Measurements from ENCODE around the gene CAPN13. TPM values are rescaled to one million over a fixed set of nuclear protein-coding genes. Genes with fewer than 3 reads are reported as not detected.

Gene CAPN13
- total RNA-seq, 1 experiment from 2014 or later: not detected

DNA sequence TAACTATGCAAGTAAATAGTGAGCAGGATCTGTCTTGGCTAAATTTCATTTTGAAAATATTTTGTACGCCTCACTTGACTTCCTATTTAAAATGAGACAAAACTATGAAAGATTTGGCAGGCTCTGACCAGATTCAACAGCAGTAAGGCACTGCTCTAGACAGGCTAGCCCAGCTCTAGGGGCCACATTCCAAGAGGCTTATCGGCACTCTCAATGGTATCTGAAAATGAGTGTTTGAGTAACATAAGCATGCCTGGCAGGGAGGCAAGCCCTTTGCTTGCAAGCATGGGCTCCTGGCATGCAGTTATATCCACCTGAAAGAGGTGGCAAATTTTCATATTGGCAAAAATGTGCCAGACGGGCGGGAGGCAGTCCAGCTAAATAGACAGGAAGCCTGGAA, 10.5 kb downstream of the CAPN13 start:
- TF ChIP-seq CTCF (IDR thresholded peaks at IDR 0.05): no peak
- TF ChIP-seq TCF7L2 (IDR thresholded peaks at IDR 0.05; ENCODE audit: low read depth, low read length): no peak
- no peak for TF ChIP-seq REST (IDR thresholded peaks at IDR 0.05; ENCODE audit: insufficient read depth in 1 of 2, low read depth in 2 of 2, low read length in 1 of 2)
- no peak for TF ChIP-seq SIN3A (IDR thresholded peaks at IDR 0.05; ENCODE audit: borderline replicate concordance, insufficient read depth, low read depth, low read length)
- no peak for TF ChIP-seq POLR2AphosphoS5 (IDR thresholded peaks at IDR 0.05; ENCODE audit: low read depth, low read length)
- H3K4me3 ChIP-seq (ENCODE audit: low read depth in 2 of 2, low read length in 2 of 2): no peak overlapping the region
- peaks cover 15% of the 10 kb centered on the region for H3K27me3 ChIP-seq (ENCODE audit: control insufficient read depth, insufficient read depth, low read length)
- H3K36me3 ChIP-seq (ENCODE audit: control insufficient read depth, insufficient read depth, low read length): no peaks in the 10 kb centered on the region
- ATAC-seq (no peak), DNase-seq (ENCODE audit: low read depth, low spot score) (no peak)
- ChIA-PET CTCF (no interaction called here), POLR2A (no interaction called here)
- in situ Hi-C loops (cut with HindIII; ENCODE audit: low pct_unique_long_range_greater_than_20kb, low sequenced_read_pairs): no loop called here
- intact Hi-C loops (cut with micrococcal nuclease; ENCODE audit: unreplicated experiment): no loop called here
- no peaks in the 10 kb centered on the region for H3K4me1 ChIP-seq (ENCODE audit: control insufficient read depth, insufficient read depth, low read length)
- BruUV-seq (replicated peaks): no TSS peak
- H3K27ac ChIP-seq (ENCODE audit: low read length): no peak overlapping the region
- H3K9me3 ChIP-seq (ENCODE audit: control insufficient read depth, insufficient read depth, low read depth, low read length): no peaks in the 10 kb centered on the region

DNA sequence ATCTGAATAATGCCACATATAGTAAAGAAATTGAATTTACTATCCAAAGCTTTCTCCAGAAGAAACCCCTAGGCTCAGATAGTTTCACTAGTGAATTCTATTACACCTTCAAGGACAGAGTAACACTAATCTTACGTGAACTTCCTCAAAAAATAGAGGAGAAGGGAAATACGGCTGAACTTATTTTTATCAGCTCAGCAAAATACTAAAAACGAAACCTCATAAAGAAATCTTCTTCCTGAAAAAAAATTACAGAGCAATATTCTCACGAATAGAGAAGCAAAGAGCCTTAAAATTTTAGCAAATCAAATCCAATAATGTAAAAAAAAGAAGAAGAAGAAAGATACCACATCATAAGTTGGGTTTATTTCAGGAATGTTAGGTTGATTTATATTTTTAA, 14.7 kb downstream of the CAPN13 start:
- no peaks in the 10 kb centered on the region for H3K36me3 ChIP-seq (ENCODE audit: control insufficient read depth, insufficient read depth, low read length)
- no peaks in the 10 kb centered on the region for H3K9me3 ChIP-seq (ENCODE audit: control insufficient read depth, insufficient read depth, low read depth, low read length)
- no peak overlapping the region for H3K27ac ChIP-seq (ENCODE audit: low read length)
- in situ Hi-C loops (cut with HindIII; ENCODE audit: low pct_unique_long_range_greater_than_20kb, low sequenced_read_pairs): no loop called here
- no peaks in the 10 kb centered on the region for H3K4me1 ChIP-seq (ENCODE audit: control insufficient read depth, insufficient read depth, low read length)
- no peak for DNase-seq (ENCODE audit: low read depth, low spot score)
- CTCF ChIA-PET: no interaction called here
- intact Hi-C loops (cut with micrococcal nuclease; ENCODE audit: unreplicated experiment): no loop called here
- no peak for TF ChIP-seq REST (IDR thresholded peaks at IDR 0.05; ENCODE audit: insufficient read depth in 1 of 2, low read depth in 2 of 2, low read length in 1 of 2)
- no peak for TF ChIP-seq POLR2AphosphoS5 (IDR thresholded peaks at IDR 0.05; ENCODE audit: low read depth, low read length)
- no peak for TF ChIP-seq SIN3A (IDR thresholded peaks at IDR 0.05; ENCODE audit: borderline replicate concordance, insufficient read depth, low read depth, low read length)
- TF ChIP-seq TCF7L2 (IDR thresholded peaks at IDR 0.05; ENCODE audit: low read depth, low read length): no peak
- no peak for TF ChIP-seq CTCF (IDR thresholded peaks at IDR 0.05)
- ATAC-seq: no peak
- POLR2A ChIA-PET: no interaction called here
- no TSS peak for BruUV-seq (replicated peaks)
- H3K27me3 ChIP-seq (ENCODE audit: control insufficient read depth, insufficient read depth, low read length): peaks cover 17% of the 10 kb centered on the region
- H3K4me3 ChIP-seq (ENCODE audit: low read depth in 2 of 2, low read length in 2 of 2): no peak overlapping the region
